ENCODE results near the gene TMEM132C.
"Not testable (repeated sequence)": the region's sequence is repeated elsewhere in the genome, so short reads cannot be mapped to it uniquely, and the experiment has no call there.

The TMEM132C gene

DNA sequence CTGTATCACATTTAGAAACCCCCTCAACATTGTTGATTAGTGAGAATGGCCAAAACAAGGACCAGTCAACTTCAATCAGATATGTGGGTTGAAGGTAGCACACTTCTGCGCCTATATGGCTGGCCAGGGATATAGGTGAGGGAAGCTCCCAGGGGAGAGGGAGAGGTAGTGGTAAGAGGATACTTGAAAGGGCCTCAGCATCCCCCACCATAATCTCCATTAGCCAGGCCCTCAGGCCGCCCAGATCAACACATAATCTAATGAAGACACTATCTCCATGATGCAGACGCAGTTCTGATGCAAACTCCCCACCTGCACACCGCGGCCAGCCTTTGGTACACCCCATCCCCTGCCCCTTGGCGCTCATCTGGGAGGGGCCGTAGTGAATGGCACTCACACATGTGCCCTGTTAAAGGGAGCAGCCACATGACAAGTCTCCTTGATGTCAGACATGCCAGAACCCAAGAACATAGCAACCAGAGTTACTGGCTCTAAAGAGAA lies 158.0 kb downstream of the TMEM132C start:
- no peak for DNase-seq

DNA sequence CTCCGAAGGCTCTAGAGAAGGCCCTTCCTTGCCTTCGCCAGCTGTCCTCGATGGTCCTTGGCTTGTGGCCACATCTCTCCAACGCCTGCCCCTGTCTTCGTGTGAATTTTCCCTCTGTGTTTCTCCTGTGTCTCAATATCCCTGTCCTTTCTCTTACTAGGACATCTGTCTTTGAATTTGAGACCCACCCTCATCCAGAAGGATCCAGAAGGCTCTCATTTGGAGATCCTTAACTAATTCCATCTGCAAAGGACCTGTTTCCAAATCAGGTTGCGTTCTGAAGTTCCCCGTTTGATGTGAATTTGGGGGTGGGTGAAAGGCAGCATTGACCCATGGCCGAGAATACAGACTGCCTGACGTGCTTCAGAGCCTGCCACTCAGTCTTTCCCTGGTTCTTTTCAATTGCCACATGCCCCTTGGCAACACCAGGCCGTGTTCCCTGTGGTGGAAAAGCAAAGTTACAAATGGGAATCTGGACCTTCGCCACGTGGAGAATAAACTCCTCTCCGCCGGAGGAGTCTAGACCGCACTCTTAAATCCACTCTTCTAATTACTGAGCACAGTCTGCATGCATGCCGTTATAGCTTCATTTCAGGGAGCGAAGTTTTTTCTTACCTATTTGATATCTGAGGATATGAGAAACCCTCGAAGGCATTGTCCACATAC lies 158.8 kb downstream of the TMEM132C start:
- DNase-seq = no peak

DNA sequence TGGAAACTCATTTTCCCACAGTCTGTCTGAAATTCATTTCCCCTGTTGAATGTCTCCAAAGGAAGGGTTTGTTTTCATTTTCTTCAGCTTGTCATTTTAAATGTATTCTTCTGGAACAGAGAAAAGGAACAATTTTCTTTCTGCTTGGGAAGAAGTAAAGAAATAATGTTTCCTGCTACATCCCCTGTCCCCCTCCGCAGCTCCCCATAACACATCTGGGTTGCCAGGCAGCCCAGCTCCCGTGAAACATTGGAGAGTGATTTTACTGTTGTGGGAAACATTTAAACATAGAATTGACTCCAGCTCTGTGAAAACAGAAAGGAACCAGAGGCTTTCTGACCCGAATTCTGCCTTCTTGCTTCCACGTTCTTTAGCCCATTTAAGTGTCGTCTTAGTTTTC lies 159.5 kb downstream of the TMEM132C start:
- no peak for DNase-seq

DNA sequence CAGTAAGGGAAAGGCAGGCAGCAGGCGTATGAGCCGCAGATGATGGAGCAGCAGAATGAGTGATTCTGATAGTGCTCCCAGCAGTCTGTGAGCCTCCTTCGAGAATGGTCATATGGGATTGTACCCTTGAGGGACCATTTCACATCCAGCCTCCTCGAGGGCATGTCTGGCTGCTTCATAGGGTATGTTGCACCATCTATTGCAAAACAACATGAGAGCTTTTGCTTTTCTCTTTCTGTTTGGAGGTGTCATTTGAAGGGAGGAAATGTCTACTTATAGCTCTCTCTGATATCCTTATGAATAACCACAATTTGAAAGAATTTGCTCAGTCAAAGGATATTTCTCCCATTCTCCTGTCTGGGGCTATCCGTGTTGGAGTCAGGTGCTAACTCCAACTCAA lies 172.8 kb downstream of the TMEM132C start:
- DNase-seq = no peak

DNA sequence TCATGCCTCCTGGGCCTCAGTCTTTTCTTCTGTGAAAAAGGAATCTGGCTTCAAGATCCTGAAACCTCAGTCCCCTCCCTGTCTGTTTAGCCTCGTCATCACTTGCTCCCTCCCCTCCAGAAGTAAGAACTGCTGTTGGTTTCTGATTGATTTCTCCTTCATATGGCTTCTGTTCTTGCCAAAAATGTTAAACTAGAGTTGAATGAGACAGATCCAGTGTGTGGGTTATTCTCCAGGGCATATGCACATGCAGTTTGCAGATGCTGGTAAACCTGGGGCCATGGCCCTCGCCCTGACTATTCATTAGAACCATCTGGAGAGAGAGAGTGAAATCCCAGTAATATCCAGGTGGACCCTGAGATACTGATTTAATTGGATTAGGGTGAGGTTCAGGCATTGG lies 175.1 kb downstream of the TMEM132C start:
- no peak for DNase-seq

DNA sequence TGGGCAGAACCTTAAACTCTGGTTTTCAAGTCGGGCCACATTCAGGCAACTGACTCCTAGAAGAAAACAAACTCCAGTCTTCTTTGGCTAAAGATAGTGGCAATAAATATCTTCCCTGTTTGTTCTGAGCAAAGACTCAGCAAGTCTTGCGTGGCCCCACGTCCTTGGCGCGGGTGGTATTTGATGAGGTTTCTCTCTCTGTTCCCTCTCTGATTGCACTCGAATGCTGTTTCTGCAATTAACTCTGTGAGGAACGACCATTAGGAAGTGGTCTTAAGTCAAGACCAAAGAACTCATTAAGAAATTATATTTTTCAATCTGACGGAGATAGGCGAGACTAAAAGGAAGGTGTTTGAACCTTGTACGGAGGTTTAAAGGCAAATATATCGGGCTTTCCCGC lies 177.6 kb downstream of the TMEM132C start:
- DNase-seq = no peak

DNA sequence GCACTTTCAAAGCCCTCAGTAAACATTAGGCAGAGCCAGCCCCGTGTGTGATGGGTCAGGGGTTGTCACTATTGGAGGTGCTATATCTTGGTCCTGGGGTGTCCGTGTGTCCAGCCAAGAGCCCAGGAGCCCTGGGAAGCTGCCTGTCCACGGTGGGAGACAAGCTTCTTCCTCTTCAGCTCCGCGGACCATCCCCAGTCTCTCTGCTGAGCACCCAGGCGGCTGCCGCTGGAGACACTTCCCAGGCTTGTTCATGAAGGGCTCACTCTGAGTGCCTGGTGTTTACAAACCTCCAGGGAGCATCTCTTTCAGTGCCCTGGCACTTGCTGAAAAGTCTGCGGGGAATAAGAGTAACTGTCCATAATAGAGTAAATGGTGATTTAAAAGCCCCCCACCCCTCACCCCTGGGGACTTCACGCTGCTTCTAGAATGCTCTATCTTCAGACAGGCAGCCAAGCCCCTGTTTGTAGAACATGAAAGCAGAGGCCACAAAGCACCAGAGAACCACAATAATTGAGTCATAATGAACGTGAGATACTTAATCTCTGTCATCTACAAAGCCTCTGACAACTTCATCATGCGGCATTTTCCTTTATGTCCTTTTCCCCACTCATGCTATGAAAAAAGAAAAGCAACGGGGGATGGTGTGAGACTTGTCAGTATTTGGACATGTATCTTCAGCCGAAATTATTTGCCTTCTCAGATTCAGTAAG lies 178.6 kb downstream of the TMEM132C start:
- no peak for DNase-seq

DNA sequence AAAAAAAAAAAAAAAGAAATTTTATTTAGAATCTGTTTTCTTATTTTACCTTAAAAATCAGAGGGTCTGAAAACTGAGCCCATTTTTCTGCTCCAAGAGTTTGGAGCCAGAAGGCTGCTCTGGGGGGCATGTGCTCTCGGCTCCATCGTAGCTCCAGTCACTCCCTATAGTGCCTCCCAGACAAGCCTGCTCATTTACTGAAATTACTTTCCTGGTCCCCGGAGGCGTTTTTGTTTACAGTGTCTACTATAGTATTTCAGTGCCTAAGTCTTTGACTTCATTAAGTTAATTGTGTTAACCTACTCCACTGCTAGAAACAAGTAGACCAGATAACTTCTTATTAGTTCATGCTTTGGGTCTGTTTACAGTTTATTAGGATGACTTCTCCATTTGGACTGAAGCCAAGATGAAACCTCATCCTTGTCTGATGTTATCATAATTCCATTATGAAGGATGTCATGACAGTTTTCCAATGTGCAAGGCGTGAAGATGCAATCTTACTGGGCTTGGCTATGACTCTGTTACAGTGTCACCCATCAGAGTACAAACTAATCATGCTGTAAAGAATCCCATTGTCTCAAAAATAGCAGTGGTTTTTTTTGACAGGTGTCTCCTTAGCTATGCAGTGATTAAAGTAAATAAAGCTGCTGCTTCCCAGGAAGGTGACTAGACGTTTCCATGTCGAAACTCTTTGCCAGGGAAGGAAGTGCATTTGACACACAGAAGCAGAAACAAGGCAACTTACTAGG lies 182.3 kb downstream of the TMEM132C start:
- no peak for DNase-seq

DNA sequence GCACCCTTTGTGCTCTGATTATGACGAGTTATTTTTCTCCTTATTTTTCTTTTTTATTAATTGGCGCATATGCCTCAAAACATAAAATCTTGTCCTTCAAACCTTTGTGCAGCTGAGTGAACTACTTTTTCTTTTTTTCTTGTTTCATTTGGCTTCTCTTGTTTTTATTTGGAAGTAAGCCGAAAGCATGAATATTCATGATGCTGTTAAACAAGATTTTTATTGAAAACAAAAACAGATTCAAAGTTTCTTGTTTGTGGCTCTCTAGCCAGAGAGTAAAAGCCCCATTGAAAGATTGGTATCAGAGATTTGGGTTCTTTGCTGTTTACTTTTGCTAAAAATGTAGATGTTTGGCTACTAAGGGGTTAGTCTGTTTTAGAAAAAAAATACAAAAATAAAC lies 183.8 kb downstream of the TMEM132C start:
- DNase-seq = no peak

DNA sequence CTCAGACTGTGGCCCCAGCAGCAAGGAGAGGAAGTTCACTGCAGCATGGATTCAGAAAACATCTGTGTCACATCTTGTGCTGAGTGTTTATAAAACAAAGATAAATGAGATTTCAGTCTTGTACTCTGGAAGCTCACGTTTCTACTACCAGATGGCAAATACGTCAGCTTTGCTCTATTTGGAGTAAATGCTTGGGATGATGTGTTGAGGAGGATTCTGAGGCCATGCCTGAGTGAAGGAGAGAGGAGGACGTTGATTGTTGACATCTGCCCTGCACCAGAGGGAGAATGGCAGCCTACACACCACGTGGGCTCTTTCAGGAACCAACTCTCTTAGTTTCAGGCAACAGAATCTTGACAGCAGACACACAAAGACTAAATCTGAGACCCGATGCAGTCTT lies 188.9 kb downstream of the TMEM132C start:
- DNase-seq = no peak

DNA sequence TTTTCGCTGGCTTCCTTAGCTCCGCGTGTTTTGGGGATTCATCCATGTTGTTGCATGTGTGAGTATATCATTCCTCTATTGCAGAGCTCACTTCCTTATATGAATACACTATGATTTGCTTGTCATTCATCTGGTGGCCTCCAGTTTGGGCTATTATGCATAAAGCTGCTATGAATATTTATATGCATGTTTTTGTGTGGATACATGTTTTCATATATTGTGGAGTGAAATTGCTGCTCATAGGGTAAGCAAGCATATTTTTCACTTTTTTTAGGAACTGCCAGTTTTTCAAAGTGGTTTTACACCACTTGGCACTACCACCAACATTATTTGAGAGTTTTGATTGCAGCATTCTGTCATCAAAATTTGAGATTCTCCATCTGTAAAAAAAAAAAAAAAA lies 190.0 kb downstream of the TMEM132C start:
- no peak for DNase-seq

DNA sequence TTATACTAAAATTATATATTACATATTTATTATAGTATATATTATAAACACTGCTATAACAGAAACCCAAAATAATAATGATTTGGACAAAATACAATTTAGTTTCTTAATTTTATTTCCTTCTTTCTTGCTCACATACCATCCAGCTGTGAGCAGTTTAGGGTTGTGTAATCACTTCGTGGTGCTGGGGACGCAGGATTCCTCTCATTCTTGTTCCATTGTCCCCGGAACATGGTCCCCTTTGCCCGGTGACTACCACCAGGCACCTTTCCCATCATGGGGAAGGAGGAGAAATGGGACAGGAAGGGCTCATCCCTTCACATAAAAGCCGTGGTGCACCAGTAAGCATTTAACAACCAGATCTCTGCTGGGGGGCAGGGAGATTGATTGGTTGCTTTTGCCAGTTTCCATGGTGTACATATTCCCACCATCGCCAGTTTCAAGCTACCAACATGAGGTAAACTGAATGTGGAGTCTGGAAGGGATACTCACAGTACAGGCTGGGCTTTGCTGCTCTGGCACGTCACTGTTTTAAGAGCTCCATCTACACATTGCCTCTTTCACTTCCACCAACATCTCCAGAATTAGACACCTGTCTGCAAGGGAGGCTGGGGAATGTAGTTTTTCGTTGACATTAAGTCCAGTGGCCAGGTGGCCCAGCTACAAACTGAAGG lies 191.5 kb downstream of the TMEM132C start:
- no peak for DNase-seq

DNA sequence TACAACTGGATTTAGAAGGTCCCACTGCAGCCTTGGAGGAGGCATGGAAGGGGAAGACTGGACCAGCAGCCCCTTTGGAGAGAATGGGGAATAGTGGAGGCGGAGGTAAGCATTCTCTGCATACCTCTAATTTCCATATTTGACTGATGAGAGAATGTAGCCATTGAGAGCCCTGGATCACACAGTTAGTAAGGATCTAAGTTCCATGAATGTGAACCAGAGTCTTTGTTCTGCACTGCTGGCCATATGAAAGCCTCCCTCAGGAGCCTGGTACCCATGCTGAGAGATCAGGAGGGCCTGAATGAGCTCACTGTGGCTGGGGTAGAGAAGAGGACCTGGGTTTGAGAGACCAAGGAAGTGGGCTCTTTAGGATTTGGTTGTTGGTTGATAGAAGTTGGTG lies 192.1 kb downstream of the TMEM132C start:
- no peak for DNase-seq

DNA sequence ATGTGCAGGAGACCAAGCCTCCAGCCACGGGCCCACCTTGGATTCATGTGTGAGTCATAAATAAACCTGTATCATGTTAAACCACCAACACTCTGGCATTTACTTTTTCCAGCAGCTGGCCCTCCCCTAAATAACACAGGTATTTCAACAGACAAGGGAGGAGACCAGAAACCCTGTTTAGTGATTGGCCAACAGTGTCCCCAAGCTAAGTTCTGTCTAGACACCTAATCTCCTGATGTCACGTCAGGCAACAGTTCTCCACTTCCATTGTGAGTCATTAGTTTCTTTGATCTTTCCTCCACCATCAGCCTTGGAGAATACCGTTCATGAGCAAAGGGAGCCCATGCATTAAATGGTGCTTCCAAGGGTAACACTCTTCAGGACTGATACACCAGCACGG lies 196.9 kb downstream of the TMEM132C start:
- DNase-seq = no peak

DNA sequence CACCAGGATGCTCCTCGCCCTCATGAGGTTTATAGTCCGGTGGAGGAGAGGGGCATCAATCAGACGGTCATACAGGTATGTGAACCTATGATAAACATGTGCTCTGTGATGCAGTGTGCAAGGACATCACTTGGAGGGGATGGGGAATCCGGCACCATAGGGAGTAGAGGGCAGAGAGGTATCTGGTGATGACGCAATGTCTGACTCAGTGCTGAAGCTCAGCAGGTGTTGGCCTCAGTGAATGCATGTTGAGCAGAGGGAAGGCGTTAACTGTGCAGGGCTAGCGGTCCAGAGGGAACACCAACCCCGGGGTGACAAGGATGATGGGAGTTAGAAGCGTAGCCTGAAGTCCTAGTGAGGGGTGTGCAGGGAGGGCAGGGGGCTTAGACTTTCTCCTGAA lies 200.9 kb downstream of the TMEM132C start:
- DNase-seq = no peak

DNA sequence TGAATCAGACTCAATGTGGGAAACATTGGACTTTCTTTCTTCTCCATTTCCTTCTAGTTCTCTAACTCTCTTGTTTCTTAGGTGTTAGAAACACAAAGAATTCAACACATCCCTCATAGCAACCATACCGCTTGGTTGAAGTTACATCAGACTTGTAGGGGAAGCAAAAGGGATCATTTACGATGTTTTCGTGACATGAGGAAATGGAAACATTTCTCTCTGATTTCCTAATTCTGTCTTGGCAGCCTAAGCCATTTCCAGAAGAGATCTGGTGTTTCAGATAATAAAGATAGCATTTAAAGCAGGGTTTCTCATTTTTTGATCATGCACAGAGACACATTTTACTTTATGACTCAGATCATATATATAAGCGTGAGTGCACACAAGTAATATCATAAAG lies 202.0 kb downstream of the TMEM132C start:
- no peak for DNase-seq

DNA sequence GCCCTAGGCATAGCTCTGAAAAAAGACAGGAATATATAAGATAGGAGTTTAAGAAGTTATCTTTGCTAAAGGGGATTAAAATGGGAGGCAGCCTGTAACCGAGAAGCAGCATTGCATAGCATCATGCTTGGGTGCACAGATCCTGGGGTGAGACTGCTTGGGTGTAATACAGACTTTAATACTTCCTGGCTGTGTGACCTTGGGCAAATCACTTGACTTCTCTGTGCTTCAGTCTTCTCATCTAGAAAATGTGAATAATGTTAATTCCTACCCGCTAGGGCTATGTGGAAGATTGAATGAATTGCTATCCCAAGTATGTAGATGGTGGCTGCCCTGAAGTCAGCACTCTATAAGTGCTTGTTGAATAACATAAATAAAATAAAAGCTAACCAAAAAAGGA lies 204.5 kb downstream of the TMEM132C start:
- DNase-seq = no peak

DNA sequence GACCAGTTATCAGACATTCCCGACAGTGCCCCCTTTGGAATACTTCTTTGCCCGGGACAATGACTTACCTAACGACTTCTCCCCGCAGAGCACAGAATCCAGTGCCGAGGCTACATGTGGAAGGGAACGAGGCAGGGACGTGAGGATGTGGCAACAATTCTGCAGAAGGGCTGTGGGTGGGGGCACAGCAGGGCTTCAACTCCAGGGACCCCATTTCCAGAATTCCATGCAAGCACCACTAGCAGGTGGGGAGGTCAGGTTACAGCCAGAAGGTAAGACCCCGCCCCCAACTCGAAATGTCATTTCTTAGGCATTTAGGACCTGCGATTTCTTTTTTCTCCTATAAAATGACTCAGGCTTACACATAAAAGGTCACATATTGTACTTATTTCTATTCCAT lies 207.9 kb downstream of the TMEM132C start:
- DNase-seq = no peak

DNA sequence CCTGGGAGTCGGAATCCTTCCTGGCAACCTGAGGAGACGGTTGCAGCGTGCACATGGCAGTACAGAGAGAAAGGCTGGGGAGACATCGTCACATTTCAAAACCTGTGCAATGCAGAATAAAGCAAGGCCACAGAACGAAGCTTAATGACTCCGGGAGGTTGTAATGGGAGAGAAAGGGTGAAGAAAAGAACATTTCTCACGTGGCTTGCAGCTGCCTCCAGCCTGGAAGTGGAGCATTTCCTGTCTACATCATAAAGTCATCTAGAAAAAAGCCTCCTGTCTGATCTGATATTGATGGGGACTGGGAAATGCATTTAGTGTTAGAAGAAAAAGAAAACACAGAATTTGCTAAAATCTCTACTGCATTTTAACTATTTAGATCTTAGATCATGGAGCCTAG lies 209.3 kb downstream of the TMEM132C start:
- no peak for DNase-seq

DNA sequence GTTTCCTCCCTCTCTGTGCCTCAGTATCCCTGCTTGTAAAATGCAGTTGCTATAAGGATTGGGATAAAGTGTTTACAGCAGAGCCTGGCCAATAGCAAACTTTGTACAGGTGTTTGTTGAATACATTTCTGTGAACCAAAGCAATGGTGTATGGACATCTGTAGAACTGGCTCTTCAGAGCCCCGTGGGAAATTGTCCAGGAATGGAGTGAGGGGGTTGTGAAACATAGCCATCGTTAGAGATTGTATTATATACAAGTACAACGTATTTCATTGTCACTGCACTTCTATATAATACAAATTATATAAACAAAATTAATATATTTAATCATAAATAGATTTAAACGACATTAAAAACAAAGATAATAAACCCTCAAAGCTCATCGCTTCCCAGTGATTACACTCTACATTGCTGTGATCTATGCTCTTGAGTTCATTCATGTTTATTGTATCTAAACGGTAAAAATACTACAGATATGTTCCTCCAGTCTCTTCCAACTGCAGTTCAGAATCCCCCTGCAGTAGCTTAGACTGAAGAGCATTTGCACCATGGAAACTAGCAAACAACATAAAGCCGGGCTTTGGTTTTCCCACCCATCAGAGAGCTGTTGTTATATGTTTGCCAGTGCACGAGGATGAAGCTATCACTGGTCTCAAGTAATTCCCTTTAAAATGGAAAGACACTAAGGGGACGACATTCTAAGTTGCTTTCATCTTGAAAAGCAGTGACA lies 216.7 kb downstream of the TMEM132C start:
- DNase-seq = no peak

DNA sequence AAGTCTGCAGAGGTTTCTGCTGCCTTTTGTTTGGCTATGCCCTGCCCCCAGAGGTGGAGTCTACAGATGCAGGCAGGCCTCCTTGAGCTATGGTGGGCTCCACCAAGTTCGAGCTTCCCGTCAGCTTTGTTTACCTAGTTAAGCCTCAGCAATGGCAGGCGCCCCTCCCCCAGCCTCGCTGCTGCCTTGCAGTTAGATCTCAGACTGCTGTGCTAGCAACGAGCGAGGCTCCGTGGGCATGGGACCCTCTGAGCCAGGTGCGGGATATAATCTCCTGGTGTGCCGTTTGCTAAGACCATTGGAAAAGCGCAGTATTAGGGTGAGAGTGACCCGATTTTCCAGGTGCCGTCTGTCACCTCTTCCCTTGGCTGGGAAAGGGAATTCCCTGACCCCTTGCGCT lies 230.4 kb downstream of the TMEM132C start:
- DNase-seq = not testable (repeated sequence)

DNA sequence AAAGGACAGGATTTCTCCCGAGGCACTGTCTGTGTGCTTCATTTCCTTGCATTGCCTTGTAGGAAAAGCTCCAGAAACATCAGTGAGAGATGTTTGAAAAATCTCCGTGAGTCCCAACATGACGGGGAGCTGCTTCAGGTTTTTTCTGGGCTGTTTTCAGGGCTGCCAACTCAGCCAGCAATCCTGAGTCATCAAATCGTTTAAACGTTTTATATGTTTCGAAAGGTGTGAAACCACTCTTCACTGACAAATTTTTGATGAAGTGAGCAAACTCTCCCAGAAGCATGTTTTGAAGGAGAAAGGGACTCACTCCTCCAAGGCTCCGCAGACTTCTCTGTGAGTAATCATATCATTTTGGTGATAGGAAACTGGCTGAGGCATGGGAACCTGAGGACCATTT lies 240.5 kb downstream of the TMEM132C start:
- DNase-seq = no peak

DNA sequence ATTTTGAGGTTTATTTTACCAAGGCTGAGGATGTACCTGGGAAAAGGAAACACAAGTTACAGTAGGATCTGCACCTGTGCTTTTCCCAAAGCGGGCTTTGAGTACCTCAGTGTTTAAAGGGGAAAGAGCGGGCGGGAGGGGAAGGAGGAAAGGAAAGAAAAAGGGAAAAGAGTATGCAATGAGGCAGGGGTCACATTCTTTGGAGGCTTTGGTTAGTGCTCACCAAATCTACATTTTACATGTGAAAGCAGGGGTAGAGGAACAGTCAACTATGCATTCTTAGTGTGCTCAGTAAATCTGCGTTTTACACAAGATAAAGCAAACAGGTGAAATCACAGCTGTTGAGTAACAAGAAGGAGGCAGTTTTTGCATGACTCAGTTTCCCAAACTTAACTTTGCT lies 242.2 kb downstream of the TMEM132C start:
- no peak for DNase-seq
